OCI-LY3 (cell line): ENCODE measurements around the gene PRAMEF15.
"Not testable (repeated sequence)": the region's sequence is repeated elsewhere in the genome, so short reads cannot be mapped to it uniquely, and the experiment has no call there.

Experiments used
- H2AFZ ChIP-seq: fragments of 200-600, 300-600 bp; shearing (Covaris generic); 2 replicates; pipeline ENCODE4 v1.6.0; 2014; ENCODE audit warnings: antibody characterized with exemption, low read depth, low read length
- H3K27ac ChIP-seq: fragments of 200-600, 300-600 bp; sonication (generic); 2 replicates; pipeline ENCODE4 v1.5.1; 2014; ENCODE audit warnings: mild to moderate bottlenecking, low read length, moderate library complexity, mixed read lengths
- H3K27me3 ChIP-seq: fragments of 200-600, 300-600 bp; sonication (generic); 2 replicates; pipeline ENCODE4 v1.6.1; 2014; ENCODE audit warnings: low read depth, low read length, mixed read lengths
- H3K36me3 ChIP-seq: fragments of 200-600, 300-600 bp; sonication (generic); replicated peaks from 2 replicates; pipeline ENCODE3; 2014; ENCODE audit warnings: low read depth, low read length, mixed read lengths
- H3K4me1 ChIP-seq: fragments of 300-600, 200-600 bp; sonication (generic); 2 replicates; pipeline ENCODE4 v1.6.1; 2014; ENCODE audit warnings: low read length, mixed read lengths
- H3K4me2 ChIP-seq: fragments of 200-600, 300-600 bp; sonication (generic); 2 replicates; pipeline ENCODE4 v1.6.1; 2014; ENCODE audit warnings: low read length, mixed read lengths
- H3K4me3 ChIP-seq: fragments of 300-600, 200-600 bp; sonication (generic); 2 replicates; pipeline ENCODE4 v1.5.1; 2014; ENCODE audit warnings: antibody characterized with exemption, mild to moderate bottlenecking, low read length, moderate library complexity
- H3K79me2 ChIP-seq: fragments of 300-600, 200-600 bp; shearing (Covaris generic); 2 replicates; pipeline ENCODE4 v1.6.1; 2014; ENCODE audit warnings: mild to moderate bottlenecking, low read length, mixed read lengths
- H3K9ac ChIP-seq: fragments of 300-600, 200-600 bp; shearing (Covaris generic); 2 replicates; pipeline ENCODE4 v1.6.0; 2014; ENCODE audit warnings: mild to moderate bottlenecking, low read length, moderate library complexity
- H3K9me3 ChIP-seq: fragments of 200-600, 300-600 bp; shearing (Covaris generic); 2 replicates; pipeline ENCODE4 v1.6.1; 2014; ENCODE audit warnings: low read length, mixed read lengths; ENCODE audit not compliant: insufficient read depth
- H4K20me1 ChIP-seq: fragments of 200-600, 300-600 bp; sonication (generic); 2 replicates; pipeline ENCODE4 v1.6.1; 2016; ENCODE audit warnings: low read length, mixed read lengths; ENCODE audit not compliant: insufficient read depth
- CTCF ChIP-seq: fragments of 200-600, 300-600 bp; sonication (generic); IDR thresholded peaks from 2 replicates; pipeline ENCODE4 v1.5.1; 2014; ENCODE audit warnings: antibody characterized with exemption, low read length, low read depth

PRAMEF15 gene

GRCh38 chr1:13342496-13342895, 27.1 kb downstream of the PRAMEF15 start:
- H3K4me3 ChIP-seq, H3K4me1 ChIP-seq, H3K79me2 ChIP-seq, H3K9ac ChIP-seq, H3K36me3 ChIP-seq, H3K27me3 ChIP-seq, H3K9me3 ChIP-seq, H2AFZ ChIP-seq, H3K4me2 ChIP-seq, H3K27ac ChIP-seq, H4K20me1 ChIP-seq: not testable (repeated sequence)

DNA sequence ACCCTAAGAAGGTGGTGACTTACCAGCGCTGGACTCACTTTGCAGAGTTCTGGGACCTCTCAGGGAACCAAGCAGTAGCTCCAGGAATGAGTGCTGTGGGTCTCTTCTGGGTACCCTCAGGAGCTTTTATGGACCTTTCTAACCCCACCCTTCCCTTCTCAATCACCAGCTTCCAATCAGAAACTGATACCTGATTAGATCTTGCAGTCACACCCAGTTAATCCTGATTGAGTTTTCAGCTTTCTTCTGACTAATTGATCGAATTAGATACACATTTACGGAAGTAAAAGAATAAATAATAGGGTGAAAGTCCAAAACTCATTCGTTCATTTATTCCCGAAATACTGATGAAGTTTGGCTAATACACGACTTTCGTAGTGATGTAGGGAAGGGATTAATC, 31.7 kb downstream of the PRAMEF15 start, which contains the start of gene PRAMEF14:
PRAMEF14 (minus strand) TSS at position 101 of the 400 bp plus-strand sequence. CDS start 1,820 bp downstream, outside the sequence.
- H3K36me3 ChIP-seq, H3K4me1 ChIP-seq, H3K4me2 ChIP-seq, H4K20me1 ChIP-seq, H3K9ac ChIP-seq, H3K9me3 ChIP-seq, H3K4me3 ChIP-seq, H3K27me3 ChIP-seq, H3K27ac ChIP-seq, H2AFZ ChIP-seq, H3K79me2 ChIP-seq: not testable (repeated sequence)

- not testable (repeated sequence) for H3K27ac ChIP-seq, H3K36me3 ChIP-seq, H3K4me1 ChIP-seq, H2AFZ ChIP-seq, H3K27me3 ChIP-seq, H3K4me3 ChIP-seq, H3K4me2 ChIP-seq, H3K9me3 ChIP-seq, H4K20me1 ChIP-seq, H3K9ac ChIP-seq, H3K79me2 ChIP-seq
Measured at GRCh38 chr1:13353476-13353875, 38.1 kb downstream of the PRAMEF15 start.

GRCh38 chr1:13354475-13354874, 39.1 kb downstream of the PRAMEF15 start:
- not testable (repeated sequence) for H4K20me1 ChIP-seq, H3K4me3 ChIP-seq, H3K9ac ChIP-seq, H3K4me1 ChIP-seq, H3K27me3 ChIP-seq, H3K9me3 ChIP-seq, H2AFZ ChIP-seq, H3K79me2 ChIP-seq, H3K27ac ChIP-seq, H3K4me2 ChIP-seq, H3K36me3 ChIP-seq

- H3K9me3 ChIP-seq, H3K79me2 ChIP-seq, H3K4me2 ChIP-seq, H3K9ac ChIP-seq, H3K36me3 ChIP-seq, H3K4me3 ChIP-seq, H2AFZ ChIP-seq, H3K27me3 ChIP-seq, H3K27ac ChIP-seq, H3K4me1 ChIP-seq, H4K20me1 ChIP-seq: not testable (repeated sequence)
- TF ChIP-seq CTCF = peak; percentile 34
Measured at GRCh38 chr1:13356774-13357173, 41.4 kb downstream of the PRAMEF15 start.

GRCh38 chr1:13362364-13362763, 47.0 kb downstream of the PRAMEF15 start:
- not testable (repeated sequence) for H3K4me2 ChIP-seq, H3K27me3 ChIP-seq, H3K79me2 ChIP-seq, H4K20me1 ChIP-seq, H3K4me1 ChIP-seq, H3K36me3 ChIP-seq, H3K9ac ChIP-seq, H3K4me3 ChIP-seq, H3K27ac ChIP-seq, H3K9me3 ChIP-seq, H2AFZ ChIP-seq

GRCh38 chr1:13364928-13365327, 49.5 kb downstream of the PRAMEF15 start:
- H3K79me2 ChIP-seq, H3K27me3 ChIP-seq, H3K9me3 ChIP-seq, H2AFZ ChIP-seq, H3K9ac ChIP-seq, H3K36me3 ChIP-seq, H3K4me3 ChIP-seq, H3K4me2 ChIP-seq, H3K4me1 ChIP-seq, H3K27ac ChIP-seq, H4K20me1 ChIP-seq: not testable (repeated sequence)

- not testable (repeated sequence) for H3K27ac ChIP-seq, H4K20me1 ChIP-seq, H3K9me3 ChIP-seq, H3K4me1 ChIP-seq, H3K4me2 ChIP-seq, H3K79me2 ChIP-seq, H3K36me3 ChIP-seq, H3K9ac ChIP-seq, H3K4me3 ChIP-seq, H3K27me3 ChIP-seq, H2AFZ ChIP-seq
Measured at GRCh38 chr1:13366536-13366935, 51.2 kb downstream of the PRAMEF15 start.
